Spinal cord (tissue), 10 donors: ENCODE results near the gene C13orf46. TPM values are rescaled to one million over a fixed set of nuclear protein-coding genes. Genes with fewer than 3 reads are reported as not detected.

Source experiments
- DNase-seq, 6 donors: peaks; one replicate each; pipeline versions ENCODE4 v3.0.0 to v3.0.0-alpha.2; 2013 to 2015; ENCODE audit warnings: low spot score in 6 of 6, low read depth in 4 of 6
- H3K27ac ChIP-seq: one replicate; pipeline ENCODE4 v1.5.1; 2013; ENCODE audit warnings: low read depth, low read length, control low read depth
- H3K27me3 ChIP-seq: one replicate; pipeline ENCODE4 v1.6.1; 2013; ENCODE audit warnings: low read length; ENCODE audit not compliant: control insufficient read depth, insufficient read depth
- H3K36me3 ChIP-seq: one replicate; pipeline ENCODE4 v1.6.1; 2013; ENCODE audit warnings: low read length; ENCODE audit not compliant: control insufficient read depth, insufficient read depth
- H3K4me1 ChIP-seq: one replicate; pipeline ENCODE4 v1.6.1; 2013; ENCODE audit warnings: low read length; ENCODE audit not compliant: control insufficient read depth, insufficient read depth
- H3K4me3 ChIP-seq: one replicate; pipeline ENCODE4 v1.5.1; 2013; ENCODE audit warnings: low read depth, low read length, control low read depth
- H3K9me3 ChIP-seq: one replicate; pipeline ENCODE4 v1.6.1; 2013; ENCODE audit warnings: low read length; ENCODE audit not compliant: control insufficient read depth, insufficient read depth
- WGBS: methylation state at CpG from one replicate; pipeline ENCODE4 v1.1.5; 2013; ENCODE audit warnings: missing lambda C conversion rate; ENCODE audit not compliant: insufficient coverage; 5-methylcytosine and 5-hydroxymethylcytosine counted together
- polyA plus RNA-seq, 2 donors: library from polyadenylated mRNA; unstranded; fragments of 120-200 nt; gene quantifications; one replicate each; pipeline ENCODE4 v1.2.1, GENCODE V29; 2013; ENCODE audit not compliant: insufficient read length in 2 of 2
- total RNA-seq, 2 donors: library from RNA; depleted of rRNA in 1 of 2; stranded (reverse); fragments of 120-200 nt in 1 of 2; fragments of >200 nt in 1 of 2; gene quantifications; one replicate each; pipeline versions ENCODE4 v1.2.3 to v1.2.4, GENCODE V29; 2013 to 2014
- donor health status: healthy.

Gene C13orf46
- total and polyA plus RNA-seq, 4 donors, result 0.20 to 1.1 (median 0.62) TPM

DNA sequence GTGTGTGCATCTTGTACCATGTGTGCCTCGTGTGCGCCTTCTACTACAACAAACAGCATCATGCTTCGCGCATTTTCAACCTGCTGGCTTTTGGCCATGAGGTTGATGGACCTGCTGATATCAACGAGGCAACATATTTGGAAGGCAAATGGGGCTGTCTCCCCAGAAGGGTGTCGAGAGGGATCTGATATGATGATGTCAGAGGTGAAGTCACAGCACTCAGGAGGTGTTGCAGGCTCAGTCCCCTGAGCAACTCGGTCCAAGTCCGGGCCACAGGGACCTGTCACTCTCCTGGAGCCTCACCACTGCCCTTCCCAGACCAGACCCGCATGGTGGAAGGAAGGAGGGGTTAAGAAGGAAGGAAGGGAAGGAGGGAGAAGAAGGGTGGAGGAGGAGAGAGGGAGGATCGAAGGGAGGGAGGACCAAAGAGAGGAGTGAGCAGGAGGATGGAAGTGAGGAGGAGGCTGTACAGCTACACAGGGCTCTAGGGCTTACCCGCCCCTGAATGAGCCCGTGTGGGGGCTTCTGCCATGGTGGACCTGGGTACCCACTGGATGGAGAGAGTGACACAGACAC, 6.7 kb upstream of the C13orf46 start:
- peaks cover 63% of the 10 kb centered on the region for H3K36me3 ChIP-seq
- H3K4me1 ChIP-seq, result peaks cover 3% of the 10 kb centered on the region
- no peaks in the 10 kb centered on the region for H3K27me3 ChIP-seq
- H3K27ac ChIP-seq, result no peak overlapping the region
- DNase-seq, result no peak
- WGBS, result 90% methylated on average over 6 of the region's 12 CpGs
- H3K4me3 ChIP-seq, result no peak overlapping the region
- H3K9me3 ChIP-seq, result no peaks in the 10 kb centered on the region

DNA sequence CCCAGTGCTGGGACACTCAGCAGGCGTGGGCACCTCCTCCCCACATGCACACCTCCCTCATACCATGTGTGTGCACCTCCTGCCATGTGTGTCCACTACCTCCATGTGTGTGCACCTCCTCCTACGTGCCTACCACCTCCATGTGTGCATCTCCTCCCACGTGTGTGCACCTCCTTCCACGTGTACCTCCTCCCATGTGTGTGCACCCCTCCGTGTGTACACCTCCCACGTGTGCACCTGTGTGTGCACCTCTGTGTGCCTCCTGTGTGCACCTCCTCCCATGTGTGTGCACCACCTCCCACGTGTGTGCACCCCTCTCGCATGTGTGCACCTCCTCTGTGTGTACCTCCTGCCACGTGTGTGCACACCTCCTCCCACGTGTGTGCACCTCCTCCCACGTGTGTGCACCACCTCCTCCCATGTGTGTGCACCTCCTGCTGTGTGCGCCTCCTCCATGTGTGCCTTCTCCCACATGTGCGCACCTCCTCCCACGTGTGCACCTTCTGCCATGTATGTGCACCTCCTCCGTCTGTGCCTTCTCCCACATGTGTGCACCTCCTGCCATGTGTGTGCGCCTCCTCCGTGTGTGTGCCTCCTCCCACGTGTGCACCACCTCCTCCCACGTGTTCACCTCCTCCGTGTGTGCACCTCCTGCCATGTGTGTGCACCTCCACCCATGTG, 6.1 kb upstream of the C13orf46 start:
- 94% methylated on average over 20 of the region's 20 CpGs for WGBS
- DNase-seq, result no peak
- peaks cover 69% of the 10 kb centered on the region for H3K36me3 ChIP-seq

DNA sequence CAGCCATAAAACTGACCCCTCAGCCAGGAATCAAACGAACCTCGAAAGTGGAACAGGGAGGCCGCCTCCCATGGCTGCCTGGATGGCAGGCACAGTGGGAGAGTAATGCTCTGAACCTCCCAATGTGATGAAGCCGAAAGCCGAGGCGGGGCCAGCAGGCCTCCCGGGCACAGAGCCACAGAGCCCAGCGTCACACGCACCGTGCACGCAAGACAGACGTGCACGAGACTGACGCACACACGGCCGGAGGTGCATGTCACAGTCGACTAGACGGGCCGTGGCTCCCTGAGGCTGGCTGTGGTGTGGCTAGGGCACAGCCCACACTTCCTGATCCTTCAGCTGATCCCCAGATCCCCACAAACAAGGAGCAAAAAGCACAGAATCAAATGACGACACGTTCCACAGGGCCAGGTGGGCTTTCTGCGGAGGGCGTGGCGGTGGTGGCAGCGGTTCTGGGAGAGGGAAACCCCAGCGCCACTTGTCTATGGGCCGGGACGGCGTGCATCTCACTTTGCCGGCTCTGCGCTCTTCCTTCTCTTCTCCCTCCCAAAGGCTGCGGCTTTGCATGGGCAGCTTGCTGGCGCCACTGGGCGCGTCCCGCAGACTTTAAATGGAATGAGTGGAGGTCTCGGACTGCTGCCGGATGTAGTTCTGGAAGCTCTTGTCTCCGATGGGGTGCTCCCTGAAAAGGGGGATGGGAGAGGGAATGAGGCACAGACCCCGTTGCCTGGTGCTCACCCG, 5.0 kb upstream of the C13orf46 start:
- Histone ChIP-seq H3K27me3 (no peaks in the 10 kb centered on the region), H3K9me3 (no peaks in the 10 kb centered on the region), H3K4me1 (peaks cover 3% of the 10 kb centered on the region), H3K4me3 (no peak overlapping the region), H3K27ac (no peak overlapping the region), H3K36me3 (peaks cover 79% of the 10 kb centered on the region)
- no peak for DNase-seq
- 85% methylated on average over 26 of the region's 41 CpGs for WGBS

More for the DNA sequence above, 6.1 kb upstream of the C13orf46 start:
- Histone ChIP-seq H3K27ac (no peak overlapping the region), H3K9me3 (no peaks in the 10 kb centered on the region), H3K27me3 (no peaks in the 10 kb centered on the region), H3K4me3 (no peak overlapping the region), H3K4me1 (peaks cover 3% of the 10 kb centered on the region)

DNA sequence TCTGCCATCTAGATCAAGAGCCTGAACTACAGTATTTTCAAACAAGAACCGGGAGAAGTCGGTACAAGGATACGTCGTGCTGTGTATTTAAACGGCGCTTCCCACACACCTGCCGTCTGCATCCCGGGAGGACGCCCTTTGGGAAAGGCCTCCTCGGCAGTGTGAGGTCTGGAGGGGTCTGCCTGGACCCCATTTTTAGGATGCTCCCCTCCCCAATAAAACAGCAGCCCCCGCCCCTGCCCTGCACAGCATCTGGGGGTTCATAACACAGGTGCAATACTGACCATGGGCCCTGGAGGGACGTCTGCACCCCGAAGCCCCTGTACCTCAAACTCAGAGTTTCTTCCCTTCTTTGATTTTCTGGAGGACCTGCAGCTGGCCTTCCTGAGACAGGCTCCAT, 4.1 kb upstream of the C13orf46 start:
- peaks cover 3% of the 10 kb centered on the region for H3K4me1 ChIP-seq
- H3K9me3 ChIP-seq, result no peaks in the 10 kb centered on the region
- 89% methylated on average over 4 of the region's 13 CpGs for WGBS
- H3K4me3 ChIP-seq, result no peak overlapping the region
- DNase-seq, result no peak
- H3K27ac ChIP-seq, result no peak overlapping the region
- no peaks in the 10 kb centered on the region for H3K27me3 ChIP-seq
- peaks cover 89% of the 10 kb centered on the region for H3K36me3 ChIP-seq

DNA sequence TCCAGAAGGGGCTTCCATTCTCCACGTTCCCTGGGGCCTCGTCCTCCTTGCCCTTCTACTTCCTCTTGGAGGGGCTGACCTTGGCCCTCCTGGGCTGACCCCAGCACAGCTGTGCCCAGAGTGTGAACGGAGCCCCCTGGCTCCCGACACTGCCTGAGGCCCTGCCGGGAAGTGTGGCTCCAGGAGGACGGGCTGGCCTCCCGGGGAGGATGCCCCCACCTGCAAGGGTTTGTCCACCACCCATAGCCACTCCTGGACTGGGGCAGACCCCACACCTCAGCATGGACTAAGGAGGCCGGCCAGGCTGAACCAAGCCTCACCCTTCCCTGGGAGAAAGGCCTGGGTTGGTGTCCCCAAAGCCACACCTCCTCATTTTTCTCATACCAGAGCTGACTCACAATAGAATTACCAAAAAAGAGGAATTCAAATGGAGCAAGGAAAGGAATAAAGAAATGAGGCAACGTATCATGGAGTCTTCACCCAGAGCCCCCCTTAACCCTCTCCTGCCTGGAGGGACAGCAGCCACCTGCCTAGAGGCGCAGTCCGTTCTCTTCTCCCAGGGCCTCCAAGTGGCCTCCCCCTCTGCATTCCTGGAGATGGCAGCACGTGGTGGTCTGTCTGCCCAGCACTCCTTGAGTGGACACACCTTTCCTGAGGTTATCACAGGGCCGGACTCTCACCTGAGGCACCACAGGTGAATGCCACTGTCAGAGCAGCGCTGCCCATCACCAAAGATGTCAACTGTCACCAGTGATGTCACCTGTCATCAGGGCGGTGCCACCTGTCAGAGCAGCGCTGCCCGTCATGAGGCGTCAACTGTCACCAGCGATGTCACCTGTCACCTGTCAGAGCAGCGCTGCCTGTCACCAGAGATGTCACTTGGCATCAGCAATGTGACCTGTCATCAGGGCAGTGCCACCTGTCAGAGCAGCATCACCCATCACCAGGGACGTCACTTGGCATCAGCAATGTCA, 3.1 kb upstream of the C13orf46 start:
- no peak overlapping the region for H3K4me3 ChIP-seq
- H3K27ac ChIP-seq, result no peak overlapping the region
- H3K36me3 ChIP-seq, result peaks cover 91% of the 10 kb centered on the region
- no peak for DNase-seq
- H3K9me3 ChIP-seq, result no peaks in the 10 kb centered on the region
- WGBS, result 90% methylated on average over 20 of the region's 21 CpGs
- no peaks in the 10 kb centered on the region for H3K27me3 ChIP-seq
- peaks cover 3% of the 10 kb centered on the region for H3K4me1 ChIP-seq

DNA sequence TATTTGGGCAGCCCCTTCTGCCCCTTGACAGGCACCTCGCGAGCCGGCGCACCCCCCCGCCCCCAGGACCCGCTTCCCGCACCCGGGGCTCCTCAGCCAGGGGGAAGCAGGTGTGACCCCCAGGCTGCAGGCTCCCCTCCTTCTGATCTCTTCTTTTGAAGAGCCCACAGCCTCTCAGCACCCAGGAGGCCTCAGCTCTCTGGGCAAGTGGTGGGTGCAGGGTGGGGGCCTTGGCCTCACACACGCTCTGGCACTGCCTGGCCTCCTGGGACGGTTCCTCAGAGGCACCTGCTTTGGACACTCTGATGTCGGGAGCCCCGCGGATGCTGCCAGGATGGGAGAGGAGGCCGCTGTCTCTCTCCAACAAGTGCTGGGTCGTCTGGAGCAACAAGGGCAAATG, 1.5 kb upstream of the C13orf46 start:
- no peak overlapping the region for H3K4me3 ChIP-seq
- WGBS, result 95% methylated on average over 14 of the region's 15 CpGs
- H3K27me3 ChIP-seq, result no peaks in the 10 kb centered on the region
- no peaks in the 10 kb centered on the region for H3K4me1 ChIP-seq
- H3K36me3 ChIP-seq, result peaks cover 91% of the 10 kb centered on the region
- no peaks in the 10 kb centered on the region for H3K9me3 ChIP-seq
- no peak for DNase-seq
- no peak overlapping the region for H3K27ac ChIP-seq

DNA sequence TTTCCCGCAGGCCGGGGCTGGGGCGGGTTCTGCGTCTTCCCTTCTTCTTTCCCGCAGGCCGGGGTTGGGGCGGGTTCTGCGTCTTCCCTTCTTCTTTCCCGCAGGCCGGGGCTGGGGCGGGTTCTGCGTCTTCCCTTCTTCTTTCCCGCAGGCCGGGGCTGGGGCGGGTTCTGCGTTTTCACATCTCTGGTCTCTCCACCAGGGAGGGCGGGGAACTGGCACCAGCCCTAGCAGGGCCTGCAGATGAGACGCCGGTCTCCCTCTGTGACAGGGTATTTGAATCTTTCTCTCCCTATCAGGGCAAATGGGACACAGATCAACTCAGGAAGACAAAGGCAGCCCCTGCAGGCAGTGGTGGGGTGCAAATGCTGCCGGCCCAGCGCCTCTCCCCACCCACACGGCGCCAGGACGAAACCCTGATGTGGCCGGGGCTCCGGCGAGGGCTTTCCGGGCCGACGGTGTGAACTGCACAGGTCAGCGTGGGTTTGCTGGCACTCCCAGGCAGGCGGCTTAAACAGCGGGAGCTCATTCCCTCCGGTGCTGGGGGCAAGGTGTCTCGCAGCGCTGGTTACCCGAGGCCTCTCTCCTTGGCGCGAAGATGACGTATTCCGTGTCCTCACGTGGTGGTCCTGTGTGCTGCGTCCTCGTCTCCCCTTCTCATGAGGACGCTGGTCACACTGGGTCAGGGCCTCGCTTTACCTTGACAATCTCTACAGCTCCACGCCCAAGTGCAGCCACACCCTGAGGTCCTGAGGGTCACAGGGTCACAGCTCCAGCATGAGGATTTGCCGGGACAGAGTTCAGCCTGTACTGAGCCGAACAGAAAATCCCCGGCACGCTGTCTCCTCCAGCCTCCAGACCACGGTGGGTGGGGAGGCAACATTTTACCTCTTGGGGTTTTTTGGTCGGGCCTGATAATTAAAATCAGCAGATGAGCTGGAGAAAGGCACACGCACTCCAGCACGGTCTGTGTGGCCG, 717 bp upstream of the C13orf46 start:
- 90% methylated on average over 44 of the region's 56 CpGs for WGBS
- H3K36me3 ChIP-seq, result peaks cover 91% of the 10 kb centered on the region
- no peaks in the 10 kb centered on the region for H3K27me3 ChIP-seq
- H3K9me3 ChIP-seq, result no peaks in the 10 kb centered on the region
- H3K27ac ChIP-seq, result no peak overlapping the region
- H3K4me3 ChIP-seq, result no peak overlapping the region
- H3K4me1 ChIP-seq, result no peaks in the 10 kb centered on the region
- DNase-seq, result no peak

DNA sequence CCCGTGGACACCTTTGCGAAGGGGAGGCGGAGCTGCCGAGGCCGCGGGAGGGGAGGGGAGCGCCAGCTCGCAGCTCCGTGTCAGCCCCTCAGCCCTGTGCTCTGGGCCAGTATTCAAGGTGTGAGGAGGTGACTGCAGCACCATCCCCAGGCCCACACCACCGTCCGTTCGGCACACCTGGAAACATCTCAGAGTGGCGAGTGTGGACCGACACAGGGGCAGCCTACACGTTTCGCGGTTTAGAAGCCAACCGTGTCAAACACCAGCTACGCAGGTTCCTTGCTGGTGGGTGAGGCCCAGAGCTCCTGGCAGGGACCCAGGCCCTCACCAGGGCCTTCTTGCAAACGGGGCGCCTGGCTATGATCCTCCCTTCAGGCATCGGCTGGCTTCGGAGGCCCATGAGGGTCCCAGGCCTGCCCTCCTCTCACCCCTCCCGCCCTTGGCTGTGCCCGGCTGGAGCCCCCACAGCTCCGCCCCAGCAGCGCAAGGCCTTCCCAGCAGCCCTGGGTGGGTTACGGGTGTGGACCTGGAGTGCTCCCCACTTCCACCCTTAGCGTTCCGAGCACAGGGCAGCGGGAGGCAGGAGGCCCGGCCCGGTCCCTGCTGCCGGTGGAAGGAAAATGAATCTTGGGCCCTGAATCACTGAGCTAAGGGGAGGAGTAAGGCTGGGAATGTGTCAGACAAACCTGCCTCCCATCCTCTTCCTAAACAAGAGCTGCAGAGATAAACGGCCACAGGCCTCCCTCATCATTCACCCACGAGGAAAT, 1.2 kb downstream of the C13orf46 start:
- no peak overlapping the region for H3K27ac ChIP-seq
- 81% methylated on average over 27 of the region's 36 CpGs for WGBS
- no peaks in the 10 kb centered on the region for H3K4me1 ChIP-seq
- H3K27me3 ChIP-seq, result no peaks in the 10 kb centered on the region
- no peaks in the 10 kb centered on the region for H3K9me3 ChIP-seq
- DNase-seq, result no peak
- H3K4me3 ChIP-seq, result no peak overlapping the region
- H3K36me3 ChIP-seq, result peaks cover 94% of the 10 kb centered on the region
